Mesenchymal stem cell (in vitro differentiated cells and primary cell): Measurements from ENCODE around the gene RIPPLY3. TPM values are rescaled to one million over a fixed set of nuclear protein-coding genes. Genes with fewer than 3 reads are reported as not detected.

Source experiments
- DNase-seq: peaks from one replicate; pipeline ENCODE4 v3.0.0-alpha.2; 2013
- H2AFZ ChIP-seq: one replicate; pipeline ENCODE4 v1.6.1; 2013; ENCODE audit warnings: low read depth, mild to moderate bottlenecking, control low read depth, inconsistent platforms, low read length, moderate library complexity
- H2AK5ac ChIP-seq: 2 replicates; pipeline ENCODE4 v1.6.1; 2013; ENCODE audit warnings: low read length, moderate library complexity, mild to moderate bottlenecking, inconsistent platforms; ENCODE audit not compliant: severe bottlenecking
- H2BK120ac ChIP-seq: one replicate; pipeline ENCODE4 v1.6.1; 2013; ENCODE audit warnings: low read depth, mild to moderate bottlenecking, inconsistent platforms, low read length, moderate library complexity
- H2BK12ac ChIP-seq, 2 experiments: one replicate each; pipeline ENCODE4 v1.6.1; 2013; ENCODE audit warnings: inconsistent platforms in 2 of 2, low read length in 2 of 2, mild to moderate bottlenecking in 2 of 2, moderate library complexity in 2 of 2, control low read depth in 1 of 2
- H2BK15ac ChIP-seq: one replicate; pipeline ENCODE4 v1.6.1; 2013; ENCODE audit warnings: mild to moderate bottlenecking, low read depth, inconsistent platforms; ENCODE audit not compliant: poor library complexity, severe bottlenecking
- H2BK5ac ChIP-seq: 2 replicates; pipeline ENCODE4 v1.6.1; 2013; ENCODE audit warnings: low read depth, mild to moderate bottlenecking, low read length, control low read depth, inconsistent platforms; ENCODE audit not compliant: poor library complexity, severe bottlenecking
- H3K14ac ChIP-seq, 2 experiments: one replicate each; pipeline ENCODE4 v1.6.1; 2013; ENCODE audit warnings: inconsistent platforms in 2 of 2, low read length in 2 of 2, control low read depth in 1 of 2, mild to moderate bottlenecking in 1 of 2, moderate library complexity in 1 of 2
- H3K18ac ChIP-seq, 2 experiments: one replicate each; pipeline ENCODE4 v1.6.1; 2013; ENCODE audit warnings: inconsistent platforms in 2 of 2, low read length in 2 of 2, control low read depth in 1 of 2, low read depth in 1 of 2, mild to moderate bottlenecking in 1 of 2
- H3K23ac ChIP-seq, 2 experiments: one replicate each; pipeline ENCODE4 v1.6.1; 2013; ENCODE audit warnings: inconsistent platforms in 2 of 2, low read length in 2 of 2, mild to moderate bottlenecking in 2 of 2, moderate library complexity in 2 of 2, control low read depth in 1 of 2
- H3K27ac ChIP-seq: 2 replicates; pipeline ENCODE4 v1.5.1; 2013; ENCODE audit warnings: mild to moderate bottlenecking, moderate library complexity, low read length, control low read depth, inconsistent platforms; ENCODE audit not compliant: poor library complexity, severe bottlenecking
- H3K27me3 ChIP-seq, 2 experiments: 2 replicates each; pipeline versions ENCODE4 v1.6.1 to v1.7.0; 2013; ENCODE audit warnings: low read length in 2 of 2, mild to moderate bottlenecking in 2 of 2, moderate library complexity in 2 of 2, control low read depth in 1 of 2, inconsistent platforms in 1 of 2; ENCODE audit not compliant: control insufficient read depth in 1 of 2, insufficient read depth in 1 of 2
- H3K36me3 ChIP-seq, 2 experiments: 2 replicates each; pipeline versions ENCODE4 v1.6.1 to v1.7.0; 2013; ENCODE audit warnings: low read length in 2 of 2, control low read depth in 1 of 2, inconsistent platforms in 1 of 2, low read depth in 1 of 2, mild to moderate bottlenecking in 1 of 2; ENCODE audit not compliant: insufficient read depth in 2 of 2, control insufficient read depth in 1 of 2
- H3K4ac ChIP-seq, 2 experiments: one replicate each; pipeline ENCODE4 v1.6.1; 2013; ENCODE audit warnings: inconsistent platforms in 2 of 2, low read length in 2 of 2, mild to moderate bottlenecking in 2 of 2, moderate library complexity in 2 of 2, control low read depth in 1 of 2, low read depth in 1 of 2
- H3K4me1 ChIP-seq: 2 replicates; pipeline ENCODE4 v1.6.1; 2013; ENCODE audit warnings: low read depth, low read length, control low read depth; ENCODE audit not compliant: control insufficient read depth, insufficient read depth
- H3K4me2 ChIP-seq: 2 replicates; pipeline ENCODE4 v1.6.1; 2013; ENCODE audit warnings: low read length, mild to moderate bottlenecking, inconsistent platforms; ENCODE audit not compliant: poor library complexity, severe bottlenecking
- H3K4me3 ChIP-seq, 2 experiments: 2 replicates each; pipeline versions ENCODE4 v1.5.1 to v1.7.0; 2013; ENCODE audit warnings: low read length in 2 of 2, mild to moderate bottlenecking in 2 of 2, control low read depth in 1 of 2, low read depth in 1 of 2; ENCODE audit not compliant: insufficient read depth in 1 of 2
- H3K79me1 ChIP-seq: replicated peaks from 2 replicates; pipeline ENCODE4 v1.6.1; 2013; ENCODE audit warnings: mild to moderate bottlenecking, control low read depth, low read length, inconsistent platforms; ENCODE audit not compliant: poor library complexity, severe bottlenecking
- H3K9ac ChIP-seq: 2 replicates; pipeline ENCODE4 v1.7.0; 2013; ENCODE audit warnings: mild to moderate bottlenecking, low read length, moderate library complexity
- H3K9me3 ChIP-seq: 2 replicates; pipeline ENCODE4 v1.7.0; 2013; ENCODE audit warnings: mild to moderate bottlenecking, low read length; ENCODE audit not compliant: control insufficient read depth
- H4K8ac ChIP-seq: one replicate; pipeline ENCODE4 v1.6.1; 2013; ENCODE audit warnings: inconsistent platforms, mild to moderate bottlenecking, low read length, moderate library complexity
- H4K91ac ChIP-seq: one replicate; pipeline ENCODE4 v1.6.1; 2013; ENCODE audit warnings: mild to moderate bottlenecking, low read length, inconsistent platforms
- WGBS: methylation state at CpG from one replicate; pipeline ENCODE4 v1.1.7; 2013; ENCODE audit warnings: mixed read lengths; 5-methylcytosine and 5-hydroxymethylcytosine counted together
- small RNA-seq: library from polyadenylated mRNA; stranded (forward); fragments of <200 nt; extraction: miRNeasy Mini kit (QIAGEN cat#:217004); gene quantifications from one replicate; pipeline ENCODE3, GENCODE V24; 2013; ENCODE audit warnings: low read depth

The RIPPLY3 gene

DNA sequence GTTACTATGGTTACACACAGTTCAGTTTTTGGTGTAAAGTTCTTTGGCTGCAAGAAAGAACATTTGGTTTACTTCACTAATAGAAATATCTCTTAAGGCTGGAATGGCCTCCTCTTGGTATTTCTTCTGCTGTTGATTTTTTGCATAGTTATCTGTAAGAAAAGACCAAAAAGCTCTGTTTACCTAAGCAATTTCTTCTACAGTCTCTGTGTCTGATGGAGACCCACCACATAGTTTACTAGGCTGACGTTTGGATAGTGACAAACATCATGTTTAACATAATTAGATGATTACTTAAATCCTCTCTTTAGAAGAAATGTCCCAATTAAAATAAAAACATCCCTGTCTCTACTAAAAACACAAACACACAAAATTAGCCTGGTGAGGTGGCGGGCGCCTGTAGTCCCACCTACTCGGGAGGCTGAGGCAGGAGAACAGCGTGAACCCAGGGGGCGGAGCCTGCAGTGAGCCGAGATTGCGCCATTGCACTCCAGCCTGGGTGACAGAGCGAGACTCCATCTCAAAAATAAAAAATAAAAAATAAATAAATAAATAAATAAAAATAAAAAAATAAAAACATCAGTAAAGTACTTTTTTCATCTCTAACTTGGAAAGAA, 59.2 kb downstream of the RIPPLY3 start:
- Histone ChIP-seq H3K18ac (no peak overlapping the region), H3K9me3 (no peaks in the 10 kb centered on the region), H3K79me1 (peaks cover 9% of the 10 kb centered on the region), H3K4me2 (no peak overlapping the region), H3K4me3 (no peak overlapping the region), H2BK12ac (no peak overlapping the region), H3K14ac (no peak overlapping the region), H3K27me3 (no peaks in the 10 kb centered on the region), H2AK5ac (no peak overlapping the region), H3K36me3 (peaks cover 0 to 45% of the 10 kb centered on the region in 2 experiments), H2AFZ (no peak overlapping the region), H3K23ac (no peak overlapping the region), H3K4ac (no peak overlapping the region), H4K8ac (no peak overlapping the region), H3K4me1 (peaks cover 6% of the 10 kb centered on the region), H4K91ac (no peak overlapping the region), H2BK15ac (no peak overlapping the region), H3K27ac (no peak overlapping the region), H2BK120ac (no peak overlapping the region), H2BK5ac (no peak overlapping the region), H3K9ac (no peak overlapping the region)
- no peak for DNase-seq
- WGBS, result 94% methylated on average over 5 of the region's 9 CpGs

Small RNAs within 50 kb of the gene (small RNA-seq; reads per million reads assigned to genes)
- not detected for gene RF00019
- gene RNU6-696P, result not detected
